Keratinocyte (primary cell): Measurements from ENCODE around the gene MBTD1. TPM values are rescaled to one million over a fixed set of nuclear protein-coding genes. Genes with fewer than 3 reads are reported as not detected.

Source experiments
- DNase-seq: peaks from one replicate; pipeline ENCODE4 v3.0.0-alpha.2; 2011; ENCODE audit warnings: low read depth, missing footprints, low spot score
- FAIRE-seq: peaks from 2 replicates; lab custom pipeline; 2011; peaks lifted over from hg19 to GRCh38; lab: Jason Lieb, UNC
- H2AFZ ChIP-seq: 2 replicates; pipeline ENCODE4 v1.6.0; 2012; ENCODE audit warnings: low read length, control low read depth, inconsistent platforms; ENCODE audit not compliant: control insufficient read depth
- H3K27ac ChIP-seq: 2 replicates; pipeline ENCODE4 v1.5.1; 2011; ENCODE audit warnings: low read length; ENCODE audit not compliant: control insufficient read depth, insufficient read depth
- H3K27me3 ChIP-seq: 3 replicates; pipeline ENCODE4 v1.6.0; 2011; ENCODE audit warnings: low read length; ENCODE audit not compliant: control insufficient read depth, insufficient read depth; ENCODE audit errors: extremely low read depth
- H3K36me3 ChIP-seq, 2 experiments: 2 replicates in 1 of 2; 3 replicates in 1 of 2; pipeline ENCODE4 v1.5.1; 2011; ENCODE audit warnings: low read length in 2 of 2, mild to moderate bottlenecking in 1 of 2; ENCODE audit not compliant: control insufficient read depth in 2 of 2, insufficient read depth in 2 of 2; ENCODE audit errors: extremely low read depth in 1 of 2
- H3K4me1 ChIP-seq: 3 replicates; pipeline ENCODE4 v1.5.1; 2011; ENCODE audit warnings: low read length; ENCODE audit not compliant: control insufficient read depth, insufficient read depth; ENCODE audit errors: extremely low read depth
- H3K4me2 ChIP-seq: 3 replicates; pipeline ENCODE4 v1.6.0; 2011; ENCODE audit warnings: low read depth, low read length; ENCODE audit not compliant: control insufficient read depth, insufficient read depth; ENCODE audit errors: extremely low read depth
- H3K4me3 ChIP-seq, 3 experiments: fragments of 200-600 bp in 1 of 3; sonication (generic) in 1 of 3; 2 replicates in 2 of 3; 3 replicates in 1 of 3; pipeline ENCODE4 v1.5.1; 2011 to 2016; ENCODE audit warnings: low read length in 3 of 3, mild to moderate bottlenecking in 3 of 3, control low read depth in 2 of 3, inconsistent platforms in 1 of 3, low read depth in 1 of 3, mixed read lengths in 1 of 3, mixed run types in 1 of 3, moderate library complexity in 1 of 3; ENCODE audit not compliant: control insufficient read depth in 2 of 3, insufficient read depth in 2 of 3; ENCODE audit errors: extremely low read depth in 1 of 3
- H3K79me2 ChIP-seq: 2 replicates; pipeline ENCODE4 v1.6.0; 2012; ENCODE audit warnings: low read length; ENCODE audit not compliant: control insufficient read depth, insufficient read depth
- H3K9ac ChIP-seq: 3 replicates; pipeline ENCODE4 v1.6.0; 2011; ENCODE audit warnings: low read length; ENCODE audit not compliant: control insufficient read depth, insufficient read depth; ENCODE audit errors: extremely low read depth
- H3K9me1 ChIP-seq: 3 replicates; pipeline ENCODE4 v1.6.0; 2011; ENCODE audit warnings: low read length; ENCODE audit not compliant: control insufficient read depth, insufficient read depth; ENCODE audit errors: extremely low read depth
- H3K9me3 ChIP-seq: 2 replicates; pipeline ENCODE4 v1.5.1; 2012; ENCODE audit warnings: low read depth, low read length; ENCODE audit not compliant: control insufficient read depth
- H4K20me1 ChIP-seq: 3 replicates; pipeline ENCODE4 v1.6.0; 2011; ENCODE audit warnings: low read length; ENCODE audit not compliant: control insufficient read depth, insufficient read depth; ENCODE audit errors: extremely low read depth
- EZH2 ChIP-seq: IDR thresholded peaks from one replicate; pipeline ENCODE4 v1.6.1; 2012; ENCODE audit warnings: inconsistent platforms, mild to moderate bottlenecking, low read length, moderate library complexity
- dilution Hi-C: fragments of 300-500 bp; cut with MboI; formaldehyde crosslinking; loops from one replicate; pipeline ENCODE4 v1.7.0; 2020; ENCODE audit warnings: low sequenced_read_pairs; ENCODE audit not compliant: extremely low pct_ligation_motif_present
- polyA plus RNA-seq, 5 experiments: library from polyadenylated mRNA; depleted of rRNA in 3 of 5; stranded (reverse) in 3 of 5; stranded (forward) in 1 of 5; unstranded in 1 of 5; fragments of >200 nt; gene quantifications; 1 replicate in 1 of 5; 2 replicates in 3 of 5; 3 replicates in 1 of 5; pipeline versions ENCODE4 v1.2.1 to v1.2.3, GENCODE V29; 2011 to 2012; ENCODE audit warnings: missing spikeins in 2 of 5, low read depth in 1 of 5, low replicate concordance in 1 of 5
- TF ChIP-seq, protein P1 (sequence below), 3 experiments: IDR thresholded peaks in 1 of 3; conservative IDR thresholded peaks in 1 of 3; optimal IDR thresholded peaks in 1 of 3; 2 replicates in 2 of 3; 3 replicates in 1 of 3; pipeline versions ENCODE3 to v1.5.1; 2011; ENCODE audit warnings: low read length in 3 of 3, mild to moderate bottlenecking in 3 of 3, moderate library complexity in 2 of 3, control low read depth in 1 of 3, inconsistent platforms in 1 of 3; ENCODE audit not compliant: insufficient read depth in 2 of 3; ENCODE audit errors: extremely low read depth in 1 of 3

Gene MBTD1
- polyA plus RNA-seq, 1 donor (not counting 4 experiments of a cell fraction or from before 2014, with no cell fraction given), result 7.0 TPM

DNA sequence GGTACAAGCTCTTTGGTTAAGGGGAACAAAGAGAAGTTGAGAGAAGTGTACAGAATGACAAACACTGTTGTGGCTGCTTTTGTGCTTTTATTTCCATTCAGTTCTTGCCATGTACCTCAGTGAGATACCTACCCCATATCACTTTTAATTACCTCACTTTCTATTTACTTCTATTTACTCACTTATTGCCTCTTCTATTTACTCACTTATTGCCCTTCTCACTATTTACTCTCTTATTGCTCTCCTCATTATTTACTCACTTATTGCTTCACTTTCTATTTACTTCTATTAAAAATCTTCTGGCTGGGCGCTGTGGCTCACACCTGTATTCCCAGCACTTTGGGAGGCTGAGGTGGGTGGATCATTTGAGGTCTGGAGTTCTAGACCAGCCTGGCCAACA is 41.9 kb downstream of the MBTD1 start:
- no peaks in the 10 kb centered on the region for H3K9me1 ChIP-seq
- H3K9me3 ChIP-seq, result no peaks in the 10 kb centered on the region
- H3K27me3 ChIP-seq, result no peaks in the 10 kb centered on the region
- no peaks in the 10 kb centered on the region for H3K4me1 ChIP-seq
- H4K20me1 ChIP-seq, result no peaks in the 10 kb centered on the region
- TF ChIP-seq EZH2, result no peak
- TF ChIP-seq, protein P1, sequence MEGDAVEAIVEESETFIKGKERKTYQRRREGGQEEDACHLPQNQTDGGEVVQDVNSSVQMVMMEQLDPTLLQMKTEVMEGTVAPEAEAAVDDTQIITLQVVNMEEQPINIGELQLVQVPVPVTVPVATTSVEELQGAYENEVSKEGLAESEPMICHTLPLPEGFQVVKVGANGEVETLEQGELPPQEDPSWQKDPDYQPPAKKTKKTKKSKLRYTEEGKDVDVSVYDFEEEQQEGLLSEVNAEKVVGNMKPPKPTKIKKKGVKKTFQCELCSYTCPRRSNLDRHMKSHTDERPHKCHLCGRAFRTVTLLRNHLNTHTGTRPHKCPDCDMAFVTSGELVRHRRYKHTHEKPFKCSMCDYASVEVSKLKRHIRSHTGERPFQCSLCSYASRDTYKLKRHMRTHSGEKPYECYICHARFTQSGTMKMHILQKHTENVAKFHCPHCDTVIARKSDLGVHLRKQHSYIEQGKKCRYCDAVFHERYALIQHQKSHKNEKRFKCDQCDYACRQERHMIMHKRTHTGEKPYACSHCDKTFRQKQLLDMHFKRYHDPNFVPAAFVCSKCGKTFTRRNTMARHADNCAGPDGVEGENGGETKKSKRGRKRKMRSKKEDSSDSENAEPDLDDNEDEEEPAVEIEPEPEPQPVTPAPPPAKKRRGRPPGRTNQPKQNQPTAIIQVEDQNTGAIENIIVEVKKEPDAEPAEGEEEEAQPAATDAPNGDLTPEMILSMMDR (optimal IDR thresholded peaks at IDR 0.05 in 1 of 3, IDR thresholded peaks at IDR 0.05 in 1 of 3, conservative IDR thresholded peaks at IDR 0.05 in 1 of 3; ENCODE audit: extremely low read depth in 1 of 3, insufficient read depth in 2 of 3, low read length in 3 of 3), result no peak
- H3K4me2 ChIP-seq, result no peak overlapping the region
- H2AFZ ChIP-seq, result no peak overlapping the region
- no peaks in the 10 kb centered on the region for H3K79me2 ChIP-seq
- no peak overlapping the region for H3K9ac ChIP-seq
- no peak for DNase-seq
- no peak overlapping the region for H3K27ac ChIP-seq
- dilution Hi-C loops, result no loop called here
- FAIRE-seq, result no peak
- no peak overlapping the region for H3K4me3 ChIP-seq
- H3K36me3 ChIP-seq, result peaks cover 3 to 8% of the 10 kb centered on the region in 2 experiments

DNA sequence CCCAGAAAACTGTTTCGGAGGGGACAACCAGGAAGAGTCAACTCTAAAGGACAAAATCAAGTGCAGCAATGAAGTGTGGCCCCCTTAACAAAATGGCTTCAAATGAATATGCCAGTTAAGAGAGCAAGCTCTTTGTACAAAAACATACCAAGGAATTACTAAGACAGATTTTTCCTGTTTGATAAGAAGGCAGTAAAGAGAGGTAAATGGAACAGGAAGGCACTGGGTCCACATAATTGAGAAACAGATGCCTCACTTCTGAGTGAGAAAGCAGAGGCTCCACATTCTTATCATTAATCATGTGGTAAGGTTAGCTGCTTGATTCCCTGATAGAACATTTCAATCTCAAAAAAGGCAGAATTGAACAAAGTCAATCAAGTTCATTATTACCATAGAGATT is 44.9 kb downstream of the MBTD1 start:
- H4K20me1 ChIP-seq, result no peaks in the 10 kb centered on the region
- no peak overlapping the region for H3K4me2 ChIP-seq
- no peaks in the 10 kb centered on the region for H3K9me1 ChIP-seq
- H3K4me3 ChIP-seq, result no peak overlapping the region
- no peak for TF ChIP-seq EZH2
- TF ChIP-seq, protein P1 (optimal IDR thresholded peaks at IDR 0.05 in 1 of 3, IDR thresholded peaks at IDR 0.05 in 1 of 3, conservative IDR thresholded peaks at IDR 0.05 in 1 of 3; ENCODE audit: extremely low read depth in 1 of 3, insufficient read depth in 2 of 3, low read length in 3 of 3), result no peak
- DNase-seq (no peak), FAIRE-seq (peak; percentile 13)
- H3K9me3 ChIP-seq, result no peaks in the 10 kb centered on the region
- no peaks in the 10 kb centered on the region for H3K79me2 ChIP-seq
- H3K4me1 ChIP-seq, result no peaks in the 10 kb centered on the region
- H3K9ac ChIP-seq, result no peak overlapping the region
- no peaks in the 10 kb centered on the region for H3K27me3 ChIP-seq
- H2AFZ ChIP-seq, result no peak overlapping the region
- dilution Hi-C loops, result no loop called here
- peaks cover 3 to 7% of the 10 kb centered on the region in 2 experiments for H3K36me3 ChIP-seq
- no peak overlapping the region for H3K27ac ChIP-seq
